IPS DF 6.9 (cell line): ENCODE results near the gene KRTAP4-8.
"Not testable (repeated sequence)": the region's sequence is repeated elsewhere in the genome, so short reads cannot be mapped to it uniquely, and the experiment has no call there.

ENCODE experiments used
- DNase-seq: peaks from one replicate; pipeline ENCODE4 v3.0.0-alpha.2; 2013; ENCODE audit warnings: low read depth, low spot score
- H3K27ac ChIP-seq: one replicate; pipeline ENCODE4 v1.5.1; 2013; ENCODE audit warnings: low read length, control low read depth
- H3K27me3 ChIP-seq: 2 replicates; pipeline ENCODE4 v1.6.1; 2013; ENCODE audit warnings: mild to moderate bottlenecking, low read length; ENCODE audit not compliant: control insufficient read depth, insufficient read depth
- H3K36me3 ChIP-seq: 2 replicates; pipeline ENCODE4 v1.6.1; 2013; ENCODE audit warnings: low read length; ENCODE audit not compliant: control insufficient read depth, insufficient read depth
- H3K4me1 ChIP-seq: 2 replicates; pipeline ENCODE4 v1.6.1; 2013; ENCODE audit warnings: low read length; ENCODE audit not compliant: control insufficient read depth, insufficient read depth
- H3K4me3 ChIP-seq: 2 replicates; pipeline ENCODE4 v1.5.1; 2013; ENCODE audit warnings: mild to moderate bottlenecking, low read length
- H3K9me3 ChIP-seq: 2 replicates; pipeline ENCODE4 v1.6.1; 2013; ENCODE audit warnings: low read length, inconsistent platforms; ENCODE audit not compliant: control insufficient read depth, insufficient read depth
- WGBS: extraction: QIAGEN DNeasy Blood & Tissue Kit; methylation state at CpG from one replicate; pipeline ENCODE4 v1.1.7; 2013; ENCODE audit warnings: mixed read lengths, missing lambda C conversion rate; ENCODE audit not compliant: insufficient read length, insufficient coverage; 5-methylcytosine and 5-hydroxymethylcytosine counted together

The KRTAP4-8 gene

DNA sequence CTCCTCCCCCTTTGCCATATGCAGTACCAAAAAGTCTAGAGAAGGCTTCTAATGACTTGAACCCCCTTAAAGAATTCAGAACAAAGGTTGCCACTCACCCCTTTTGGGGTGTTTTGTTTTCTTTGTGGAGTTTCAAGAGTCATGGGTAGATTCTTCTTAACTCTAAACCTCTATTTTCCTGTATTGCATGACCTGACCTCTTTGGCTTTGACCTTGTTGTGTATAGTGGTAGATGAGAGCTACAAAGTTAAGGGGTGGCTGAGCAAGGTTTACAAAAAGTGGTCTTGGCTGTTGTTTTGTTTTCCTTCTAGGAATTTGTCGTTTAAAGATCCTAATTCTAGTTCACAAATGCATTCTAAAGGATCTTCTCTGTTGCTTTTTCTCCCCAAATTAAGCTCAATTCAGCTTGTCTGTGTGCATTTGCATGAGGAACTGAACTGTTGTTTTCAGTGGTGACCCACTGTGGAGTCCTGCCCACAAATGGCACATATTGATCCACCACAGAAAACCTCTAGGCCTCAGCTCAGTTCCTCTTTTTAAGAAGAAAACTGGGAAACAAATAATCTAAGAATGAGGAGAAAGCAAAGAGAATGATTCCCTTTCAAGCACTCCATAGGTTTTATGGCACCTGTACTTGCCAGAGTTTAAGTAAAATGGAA, 10.9 kb upstream of the KRTAP4-8 start:
- H3K27ac ChIP-seq, H3K9me3 ChIP-seq, DNase-seq, H3K36me3 ChIP-seq, H3K4me3 ChIP-seq, H3K4me1 ChIP-seq, H3K27me3 ChIP-seq: not testable (repeated sequence)
- WGBS, result no CpG with 5 or more reads among the region's 1 CpG

GRCh38 chr17:41107941-41108450, 10.1 kb upstream of the KRTAP4-8 start:
- Histone ChIP-seq H3K27me3 (no peaks in the 10 kb centered on the region), H3K4me1 (no peaks in the 10 kb centered on the region; the same call in none of the 2 replicates), H3K36me3 (no peaks in the 10 kb centered on the region), H3K4me3 (no peak overlapping the region), H3K9me3 (no peaks in the 10 kb centered on the region), H3K27ac (no peak overlapping the region)
- WGBS, result no CpG with 5 or more reads among the region's 1 CpG
- no peak for DNase-seq

DNA sequence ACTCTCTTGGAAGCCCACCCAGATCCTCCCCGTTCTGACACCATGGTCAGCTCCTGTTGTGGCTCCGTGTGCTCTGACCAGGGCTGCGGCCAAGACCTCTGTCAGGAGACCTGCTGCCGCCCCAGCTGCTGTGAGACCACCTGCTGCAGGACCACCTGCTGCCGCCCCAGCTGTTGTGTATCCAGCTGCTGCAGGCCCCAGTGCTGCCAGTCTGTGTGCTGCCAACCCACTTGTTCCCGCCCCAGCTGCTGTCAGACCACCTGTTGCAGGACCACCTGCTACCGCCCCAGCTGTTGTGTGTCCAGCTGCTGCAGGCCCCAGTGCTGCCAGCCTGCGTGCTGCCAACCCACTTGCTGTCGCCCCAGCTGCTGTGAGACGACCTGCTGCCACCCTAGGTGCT, 7.4 kb upstream of the KRTAP4-8 start, which contains the start of gene KRTAP4-9:
Gene KRTAP4-9, plus strand, starts transcription at position 43 of the 400 bp plus-strand sequence. Its CDS starts 0 bp downstream, at position 43.
- H3K4me1 ChIP-seq, H3K36me3 ChIP-seq, H3K9me3 ChIP-seq, H3K27ac ChIP-seq, H3K27me3 ChIP-seq, H3K4me3 ChIP-seq, DNase-seq: not testable (repeated sequence)
- WGBS, result no CpG with 5 or more reads among the region's 10 CpGs

DNA sequence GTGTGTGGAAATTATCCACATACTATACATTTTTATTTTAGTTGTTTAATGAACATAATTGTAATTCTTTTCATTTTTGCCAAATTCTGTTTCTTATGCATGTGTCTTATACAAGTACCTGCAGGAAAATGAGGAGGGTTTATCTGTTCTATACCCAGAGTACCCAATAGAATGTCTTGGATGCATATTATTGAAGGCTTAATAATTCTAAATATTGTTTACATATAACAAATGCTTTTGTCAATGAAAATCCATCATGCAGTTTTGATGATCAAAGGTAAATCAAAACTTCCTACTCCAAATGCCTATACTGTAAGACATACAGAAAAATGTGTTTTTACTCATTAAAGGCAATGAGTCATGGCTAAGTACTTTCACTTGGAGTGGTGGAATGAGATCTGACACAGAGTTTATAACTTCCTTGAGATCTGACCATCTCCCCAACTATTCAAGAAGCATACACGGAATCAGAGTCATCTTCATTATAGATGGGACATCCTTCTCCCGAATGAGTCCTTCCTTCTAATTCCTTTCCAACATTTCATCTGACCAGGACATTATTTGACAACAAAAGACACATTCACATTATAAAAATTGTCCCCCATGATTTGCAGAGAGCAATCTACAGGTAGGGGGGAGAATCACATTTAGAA, 6.6 kb upstream of the KRTAP4-8 start:
- not testable (repeated sequence) for DNase-seq, H3K27me3 ChIP-seq, H3K27ac ChIP-seq, H3K4me3 ChIP-seq, H3K9me3 ChIP-seq, H3K4me1 ChIP-seq, H3K36me3 ChIP-seq
- no CpG with 5 or more reads among the region's 2 CpGs for WGBS

GRCh38 chr17:41103896-41104295, 6.0 kb upstream of the KRTAP4-8 start:
- peaks cover 3% of the 10 kb centered on the region for H3K4me1 ChIP-seq
- H3K9me3 ChIP-seq, result no peaks in the 10 kb centered on the region
- WGBS, result no CpG with 5 or more reads among the region's 1 CpG

GRCh38 chr17:41101586-41102259, 3.8 kb upstream of the KRTAP4-8 start, which contains the start of gene KRTAP4-16:
TSS of gene KRTAP4-16 (minus strand) at chr17:41102209. CDS start at chr17:41102209, 0 bp downstream.
- Histone ChIP-seq H3K36me3 (no peaks in the 10 kb centered on the region), H3K4me3 (no peak within 1 kb of the TSS), H3K4me1 (peaks cover 5% of the 10 kb centered on the region), H3K27me3 (no peaks in the 10 kb centered on the region), H3K27ac (no peak within 1 kb of the TSS), H3K9me3 (no peaks in the 10 kb centered on the region)
- DNase-seq, result no peak
- no CpG with 5 or more reads among the region's 10 CpGs for WGBS

More at GRCh38 chr17:41103896-41104295, 6.0 kb upstream of the KRTAP4-8 start:
- Histone ChIP-seq H3K36me3 (no peaks in the 10 kb centered on the region), H3K27ac (no peak overlapping the region), H3K27me3 (no peaks in the 10 kb centered on the region), H3K4me3 (no peak overlapping the region)
- no peak for DNase-seq

- H3K9me3 ChIP-seq, H3K27ac ChIP-seq, H3K36me3 ChIP-seq, H3K4me1 ChIP-seq, DNase-seq, H3K27me3 ChIP-seq, H3K4me3 ChIP-seq: not testable (repeated sequence)
- no CpG with 5 or more reads among the region's 7 CpGs for WGBS
Observed at GRCh38 chr17:41099682-41100480, 1.9 kb upstream of the KRTAP4-8 start.

- WGBS, result no CpG with 5 or more reads among the region's 6 CpGs
- DNase-seq, result no peak
- no peaks in the 10 kb centered on the region for H3K27me3 ChIP-seq
- no peak overlapping the region for H3K4me3 ChIP-seq
- no peak overlapping the region for H3K27ac ChIP-seq
- no peaks in the 10 kb centered on the region for H3K9me3 ChIP-seq
- H3K36me3 ChIP-seq, result no peaks in the 10 kb centered on the region
- peaks cover 5% of the 10 kb centered on the region; the same call in 1 of the 2 replicates for H3K4me1 ChIP-seq
Observed at GRCh38 chr17:41098481-41098880, 539 bp upstream of the KRTAP4-8 start.

- Histone ChIP-seq H3K4me1 (peaks cover 2% of the 10 kb centered on the region; the same call in 1 of the 2 replicates), H3K27me3 (no peaks in the 10 kb centered on the region), H3K4me3 (no peak overlapping the region), H3K9me3 (no peaks in the 10 kb centered on the region), H3K36me3 (no peaks in the 10 kb centered on the region), H3K27ac (no peak overlapping the region)
- DNase-seq, result no peak
- WGBS, result no CpG with 5 or more reads among the region's 7 CpGs
Observed at GRCh38 chr17:41096055-41096454, 1.9 kb downstream of the KRTAP4-8 start.
